ENCODE results near the gene KCNMB2. TPM values are rescaled to one million over a fixed set of nuclear protein-coding genes. Genes with fewer than 3 reads are reported as not detected.

Gene KCNMB2
- polyA plus RNA-seq, 3 donors = not detected

DNA sequence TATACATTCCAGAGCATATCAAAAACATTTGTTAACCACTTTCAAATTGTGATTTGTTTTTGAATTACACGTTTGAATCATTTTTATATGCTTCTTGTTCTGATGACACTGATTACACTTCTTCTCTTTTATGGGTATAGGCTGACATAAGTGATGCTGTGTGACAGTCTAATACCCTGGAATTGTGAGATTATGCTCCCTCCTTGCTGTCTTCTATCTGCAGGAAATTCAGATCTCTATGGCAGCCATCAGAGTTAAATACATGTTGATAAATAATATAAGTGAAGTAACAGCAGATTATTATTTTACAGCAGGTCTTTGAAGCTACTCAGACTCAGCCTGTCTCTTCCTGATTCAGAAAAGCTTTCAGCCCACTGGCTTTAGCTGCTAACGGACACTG lies 286.5 kb downstream of the KCNMB2 start:
- peaks cover 0 to 13% of the 10 kb centered on the region in 2 donors for H3K9me3 ChIP-seq (replicated peaks in 1 of 2; ENCODE audit: control insufficient read depth in 1 of 2, insufficient read depth in 1 of 2, low read length in 2 of 2)
- no peaks in the 10 kb centered on the region for H3K4me1 Mint-ChIP-seq
- H3K4me2 ChIP-seq (replicated peaks; ENCODE audit: extremely low read depth, low read length, poor library complexity, severe bottlenecking) = no peak overlapping the region
- H4K20me1 ChIP-seq (ENCODE audit: insufficient read depth, low read length) = no peaks in the 10 kb centered on the region
- H3K4me3 Mint-ChIP-seq = no peak overlapping the region
- no peaks in the 10 kb centered on the region for H3K79me2 ChIP-seq (ENCODE audit: insufficient read depth, low read length)
- no peak overlapping the region for H3K9ac ChIP-seq (ENCODE audit: insufficient read depth, low read length, poor library complexity, severe bottlenecking)
- intact Hi-C loops (cut with micrococcal nuclease) = no loop called here
- no peak for DNase-seq
- WGBS (ENCODE audit: insufficient coverage) = no CpG with 5 or more reads among the region's 2 CpGs
- H2AFZ ChIP-seq (ENCODE audit: insufficient read depth, low read depth, low read length, poor library complexity, severe bottlenecking) = no peak overlapping the region
- TF ChIP-seq, protein P1, sequence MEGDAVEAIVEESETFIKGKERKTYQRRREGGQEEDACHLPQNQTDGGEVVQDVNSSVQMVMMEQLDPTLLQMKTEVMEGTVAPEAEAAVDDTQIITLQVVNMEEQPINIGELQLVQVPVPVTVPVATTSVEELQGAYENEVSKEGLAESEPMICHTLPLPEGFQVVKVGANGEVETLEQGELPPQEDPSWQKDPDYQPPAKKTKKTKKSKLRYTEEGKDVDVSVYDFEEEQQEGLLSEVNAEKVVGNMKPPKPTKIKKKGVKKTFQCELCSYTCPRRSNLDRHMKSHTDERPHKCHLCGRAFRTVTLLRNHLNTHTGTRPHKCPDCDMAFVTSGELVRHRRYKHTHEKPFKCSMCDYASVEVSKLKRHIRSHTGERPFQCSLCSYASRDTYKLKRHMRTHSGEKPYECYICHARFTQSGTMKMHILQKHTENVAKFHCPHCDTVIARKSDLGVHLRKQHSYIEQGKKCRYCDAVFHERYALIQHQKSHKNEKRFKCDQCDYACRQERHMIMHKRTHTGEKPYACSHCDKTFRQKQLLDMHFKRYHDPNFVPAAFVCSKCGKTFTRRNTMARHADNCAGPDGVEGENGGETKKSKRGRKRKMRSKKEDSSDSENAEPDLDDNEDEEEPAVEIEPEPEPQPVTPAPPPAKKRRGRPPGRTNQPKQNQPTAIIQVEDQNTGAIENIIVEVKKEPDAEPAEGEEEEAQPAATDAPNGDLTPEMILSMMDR (IDR thresholded peaks at IDR 0.05) = no peak
- peaks cover 0 to 2% (median 0%) of the 10 kb centered on the region in 3 donors for H3K27me3 Mint-ChIP-seq (ENCODE audit: low read depth in 3 of 3)
- no peaks in the 10 kb centered on the region for H3K36me3 Mint-ChIP-seq
- H3K27ac ChIP-seq (ENCODE audit: low read depth in 1 of 2, low read length in 2 of 2) = no peak overlapping the region
- no peaks in the 10 kb centered on the region for H3K4me1 ChIP-seq (ENCODE audit: control insufficient read depth in 1 of 2, insufficient read depth in 2 of 2, low read length in 2 of 2)
- no peaks in the 10 kb centered on the region for H3K27me3 ChIP-seq (ENCODE audit: control insufficient read depth in 2 of 2, insufficient read depth in 2 of 2, low read length in 2 of 2)
- H3K9me3 Mint-ChIP-seq = peaks cover 0 to 12% (median 7%) of the 10 kb centered on the region in 7 donors
- H3K36me3 ChIP-seq (replicated peaks in 1 of 2; ENCODE audit: control insufficient read depth in 1 of 2, insufficient read depth in 2 of 2, low read length in 2 of 2) = no peaks in the 10 kb centered on the region
- H3K27ac Mint-ChIP-seq = no peak overlapping the region
- no peak overlapping the region for H3K4me3 ChIP-seq (replicated peaks in 1 of 3; ENCODE audit: low read depth in 2 of 3, low read length in 3 of 3)

DNA sequence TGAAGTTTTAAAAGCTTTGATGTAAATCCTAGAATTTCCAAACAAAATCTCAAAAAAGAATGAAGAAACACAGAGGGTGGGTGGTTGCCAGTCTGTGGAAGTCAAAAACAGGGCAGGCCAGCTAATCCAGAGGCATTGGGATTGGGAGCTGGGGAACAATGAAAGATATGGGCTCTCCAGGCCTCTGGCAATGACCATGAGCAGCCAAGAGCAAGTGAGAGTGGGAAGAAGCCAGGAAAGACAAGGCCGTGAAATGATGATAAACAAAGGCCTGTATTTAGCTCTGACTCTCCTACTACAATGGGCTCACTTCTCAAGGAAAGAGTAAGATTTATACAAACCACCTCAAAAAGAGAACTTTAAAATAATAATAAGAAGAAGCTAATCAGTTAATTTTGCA lies 286.9 kb downstream of the KCNMB2 start:
- Histone ChIP-seq H3K4me2 (replicated peaks; ENCODE audit: extremely low read depth, low read length, poor library complexity, severe bottlenecking) (no peak overlapping the region), H3K79me2 (ENCODE audit: insufficient read depth, low read length) (no peaks in the 10 kb centered on the region), H3K9ac (ENCODE audit: insufficient read depth, low read length, poor library complexity, severe bottlenecking) (no peak overlapping the region), H3K27ac (ENCODE audit: low read depth in 1 of 2, low read length in 2 of 2) (no peak overlapping the region), H4K20me1 (ENCODE audit: insufficient read depth, low read length) (no peaks in the 10 kb centered on the region), H3K36me3 (replicated peaks in 1 of 2; ENCODE audit: control insufficient read depth in 1 of 2, insufficient read depth in 2 of 2, low read length in 2 of 2) (no peaks in the 10 kb centered on the region), H3K4me3 (replicated peaks in 1 of 3; ENCODE audit: low read depth in 2 of 3, low read length in 3 of 3) (no peak overlapping the region), H2AFZ (ENCODE audit: insufficient read depth, low read depth, low read length, poor library complexity, severe bottlenecking) (no peak overlapping the region), H3K27me3 (ENCODE audit: control insufficient read depth in 2 of 2, insufficient read depth in 2 of 2, low read length in 2 of 2) (no peaks in the 10 kb centered on the region), H3K4me1 (ENCODE audit: control insufficient read depth in 1 of 2, insufficient read depth in 2 of 2, low read length in 2 of 2) (no peaks in the 10 kb centered on the region), H3K9me3 (replicated peaks in 1 of 2; ENCODE audit: control insufficient read depth in 1 of 2, insufficient read depth in 1 of 2, low read length in 2 of 2) (peaks cover 0 to 13% of the 10 kb centered on the region in 2 donors)
- intact Hi-C loops (cut with micrococcal nuclease) = no loop called here
- no peaks in the 10 kb centered on the region for H3K36me3 Mint-ChIP-seq
- no peak overlapping the region for H3K27ac Mint-ChIP-seq
- no peaks in the 10 kb centered on the region for H3K4me1 Mint-ChIP-seq
- WGBS (ENCODE audit: insufficient coverage) = no CpG with 5 or more reads among the region's 1 CpG
- H3K4me3 Mint-ChIP-seq = no peak overlapping the region
- H3K9me3 Mint-ChIP-seq = peaks cover 0 to 12% (median 7%) of the 10 kb centered on the region in 7 donors
- peaks cover 0 to 2% (median 0%) of the 10 kb centered on the region in 3 donors for H3K27me3 Mint-ChIP-seq (ENCODE audit: low read depth in 3 of 3)
- TF ChIP-seq, protein P1 (IDR thresholded peaks at IDR 0.05) = no peak
- no peak for DNase-seq
